CD4-positive, alpha-beta T cell treated with Interleukin-4 for 4 hours (primary cell): Measurements from ENCODE around the gene DNASE1.
"Not testable (repeated sequence)": the region's sequence is repeated elsewhere in the genome, so short reads cannot be mapped to it uniquely, and the experiment has no call there.

Experiments used
- DNase-seq: peaks from one replicate; pipeline ENCODE4 v3.0.0-alpha.2; 2020

The DNASE1 gene

DNA sequence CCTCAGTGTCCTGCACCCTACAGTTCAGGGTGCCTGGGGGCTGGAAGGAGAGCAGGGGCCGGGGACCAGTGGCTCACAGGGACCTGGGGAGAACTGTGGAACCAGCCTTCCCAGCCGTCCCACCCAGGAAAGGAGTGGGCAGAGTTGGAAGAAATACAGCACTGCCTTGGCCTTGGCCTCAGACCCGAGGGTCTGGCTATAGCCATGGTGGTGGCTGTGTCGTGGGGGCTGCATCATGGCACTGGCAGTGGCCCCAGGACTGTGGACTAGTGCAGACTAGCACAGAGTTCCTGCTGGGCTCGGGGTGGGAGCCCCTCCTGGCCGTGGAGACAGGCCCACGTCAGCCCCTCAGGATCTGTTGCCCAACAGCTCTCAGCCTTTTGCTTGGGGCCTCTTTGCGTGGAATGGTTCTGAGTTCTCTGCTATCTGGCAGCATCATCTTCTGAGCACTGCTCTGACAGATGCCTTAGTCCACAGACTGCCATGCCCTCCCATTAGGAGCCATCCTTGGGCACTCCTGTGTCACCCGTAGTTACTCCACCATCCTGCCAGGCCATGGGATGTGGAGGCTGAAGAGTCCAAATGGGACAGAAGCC, 12.6 kb upstream of the DNASE1 start:
- no peak for DNase-seq

DNA sequence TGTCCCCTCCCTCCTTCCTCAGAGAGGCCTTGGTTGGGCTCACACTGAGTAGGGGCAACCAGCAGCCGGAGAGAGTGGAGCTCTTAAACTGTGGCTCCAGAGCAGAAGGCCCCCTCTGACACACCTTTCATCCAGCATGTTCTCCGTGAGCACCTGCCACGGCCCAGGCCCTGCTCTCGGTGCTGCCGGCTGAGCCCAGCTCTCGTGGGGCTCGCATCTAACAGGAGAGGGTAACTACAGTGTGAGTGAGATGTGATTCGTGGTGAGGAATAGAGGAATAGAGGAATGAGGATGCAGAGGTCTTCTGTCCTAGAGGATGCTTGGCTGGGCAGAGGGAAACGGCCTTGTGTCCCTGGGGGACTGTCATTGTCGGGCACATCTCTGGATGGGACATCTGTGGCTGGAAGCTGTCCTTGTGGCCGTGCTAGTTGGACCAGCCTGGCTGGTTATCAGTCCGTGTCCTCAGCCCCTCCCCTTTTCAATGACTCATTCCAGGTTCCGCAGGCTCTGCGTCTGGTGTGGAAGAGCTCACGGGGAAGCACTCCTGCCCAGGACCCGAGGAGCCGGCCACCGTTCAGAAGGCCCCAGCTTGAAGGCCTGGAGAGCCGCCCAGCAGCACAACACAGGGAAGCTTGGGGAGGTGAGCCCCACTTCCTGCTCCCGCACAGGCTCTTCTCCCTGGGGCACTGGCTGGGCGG, 11.9 kb upstream of the DNASE1 start:
- no peak for DNase-seq

DNA sequence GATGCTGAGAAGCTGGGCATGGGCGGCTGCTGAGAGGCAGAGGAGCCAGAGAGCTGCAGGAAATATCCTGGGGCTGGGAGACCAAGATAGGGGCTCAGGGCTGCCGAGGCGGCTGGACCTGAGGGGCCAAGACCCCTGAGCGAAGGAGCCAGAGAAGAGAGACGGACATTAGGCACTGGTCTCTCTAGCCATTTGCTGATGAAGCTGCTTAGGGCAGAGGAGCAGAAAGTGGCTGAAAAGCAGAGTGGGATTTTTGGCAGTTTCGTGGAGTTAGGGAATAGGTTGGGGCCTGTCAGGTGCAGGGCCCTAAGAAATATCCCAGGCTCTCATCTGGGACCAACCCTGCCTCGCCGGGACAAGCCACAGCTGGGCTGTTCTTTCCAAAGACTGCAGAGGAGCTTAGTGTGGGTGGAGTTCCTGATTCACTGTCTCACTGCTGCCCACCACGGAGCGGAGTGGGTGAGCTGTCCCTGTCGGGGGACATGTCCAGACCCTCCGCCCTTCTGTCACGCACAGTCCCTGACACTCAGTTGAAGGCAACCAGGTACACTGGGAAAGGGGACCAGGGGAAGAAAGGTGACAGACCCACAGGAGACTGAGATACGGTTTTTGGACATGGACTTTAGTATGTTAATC, 11.3 kb upstream of the DNASE1 start:
- no peak for DNase-seq

DNA sequence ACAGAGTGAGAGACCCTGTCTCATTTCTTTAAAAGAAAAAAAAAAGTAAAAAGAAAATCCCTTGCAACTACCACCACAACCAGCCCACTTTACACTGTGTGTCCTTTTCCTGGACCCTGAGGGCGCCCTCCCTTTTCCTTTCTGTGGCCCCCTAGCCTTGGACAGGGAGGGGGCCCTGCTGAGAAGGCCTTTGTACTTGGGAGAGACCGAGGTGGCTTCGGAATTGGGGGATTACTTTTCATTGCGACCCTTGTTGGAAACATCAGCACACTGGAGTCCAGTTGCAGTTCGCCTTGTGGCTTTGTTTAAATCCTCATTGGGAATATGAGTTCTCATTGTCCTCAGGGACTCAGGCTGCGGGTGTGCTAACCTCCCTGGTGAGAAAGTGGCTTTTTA, 9.4 kb upstream of the DNASE1 start:
- DNase-seq = no peak

DNA sequence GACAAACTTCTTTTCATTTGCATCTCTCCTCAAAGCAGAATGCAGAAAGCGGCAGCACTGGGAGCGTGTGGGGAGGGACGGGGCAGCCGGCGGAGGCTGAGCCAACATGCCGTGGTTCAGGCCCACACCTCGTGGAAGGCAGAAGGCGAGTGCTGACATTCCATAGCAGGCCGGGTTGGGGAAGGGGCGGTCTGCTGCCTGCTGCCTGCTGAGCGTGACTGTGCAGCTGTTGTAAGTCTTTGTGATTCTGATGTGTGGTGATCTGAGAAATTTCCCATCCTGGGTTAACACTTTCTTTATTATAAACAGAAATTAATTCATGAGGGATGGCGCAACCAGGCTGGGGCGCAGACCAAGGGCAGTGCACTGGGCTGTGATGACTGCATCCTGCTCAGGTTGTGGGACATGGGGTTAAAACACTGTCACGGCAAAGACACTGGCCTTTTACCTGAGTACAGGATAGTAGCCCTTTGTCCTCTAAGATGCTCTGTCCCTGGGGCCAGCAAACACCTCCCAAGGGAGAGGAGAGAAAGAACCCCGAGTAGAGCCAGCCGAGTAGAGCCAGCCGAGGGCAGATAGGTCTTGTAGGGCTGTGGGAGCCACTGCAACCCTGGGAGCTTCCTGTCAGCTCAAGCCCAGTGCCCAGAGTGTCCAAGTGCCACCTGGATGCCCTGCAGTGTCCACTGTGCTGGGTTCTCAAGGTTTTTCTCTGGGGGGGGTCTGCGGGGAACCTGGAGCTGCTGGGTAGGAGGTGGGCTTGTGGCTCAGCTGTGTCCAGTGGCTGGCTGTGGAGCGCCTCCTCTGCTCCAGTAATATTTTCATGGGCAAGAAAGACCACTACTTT, 8.8 kb upstream of the DNASE1 start:
- no peak for DNase-seq

DNA sequence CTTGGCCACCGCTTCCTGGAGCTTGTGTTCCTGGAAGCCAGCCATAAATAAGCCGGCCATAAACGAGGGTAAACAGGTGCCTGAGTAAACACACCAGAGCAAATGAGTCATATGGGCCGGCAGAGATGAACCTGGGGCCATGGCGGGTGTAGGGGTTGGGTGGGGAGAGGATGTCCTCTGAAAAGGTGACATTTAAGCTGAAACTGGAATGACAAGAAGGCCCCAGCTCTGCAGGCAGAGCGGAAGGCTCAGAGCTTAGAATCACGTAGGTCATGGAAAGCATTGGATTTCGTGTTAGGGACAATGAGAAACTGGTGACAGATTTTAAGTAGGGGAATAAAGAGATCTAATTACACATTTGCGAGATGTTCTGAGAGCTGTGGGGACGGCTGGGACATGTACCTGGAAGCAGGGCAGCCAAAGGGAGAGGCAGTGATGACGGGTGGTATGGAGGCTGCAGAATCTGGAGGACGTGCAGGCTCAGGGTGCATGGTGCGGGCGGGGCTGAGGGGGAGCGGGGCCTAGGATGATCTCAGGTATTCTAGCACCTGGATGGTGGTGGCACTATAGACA, 8.1 kb upstream of the DNASE1 start:
- no peak for DNase-seq

DNA sequence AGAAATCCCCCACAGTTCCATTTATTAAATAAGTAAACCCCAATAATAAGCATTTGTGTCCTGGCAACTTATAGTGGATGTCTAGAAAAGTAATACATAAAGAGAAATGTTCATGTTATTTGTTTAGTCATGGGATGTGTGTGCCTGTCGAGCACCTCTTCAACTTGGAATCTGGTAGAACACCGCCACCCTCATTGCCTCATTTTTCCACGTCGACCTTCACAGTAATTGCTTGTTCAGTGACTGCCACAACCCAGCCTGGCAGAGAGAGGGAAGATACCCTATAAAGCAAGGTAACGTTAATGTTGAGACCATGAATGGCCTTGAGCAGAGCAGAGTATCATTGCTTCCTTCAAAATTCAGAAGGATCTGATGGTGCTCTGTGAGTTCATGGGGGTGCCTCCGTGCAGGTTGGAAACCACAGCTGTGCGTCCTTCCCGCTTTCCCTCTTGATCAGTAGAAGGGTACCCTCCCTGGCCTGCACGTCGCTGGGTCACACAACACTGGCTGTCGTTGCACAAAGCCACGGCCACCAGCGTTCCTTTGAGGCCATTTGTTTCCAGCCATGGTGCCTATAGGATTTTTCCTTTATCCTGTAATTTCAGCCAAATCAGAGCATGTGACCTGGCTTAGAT, 3.7 kb upstream of the DNASE1 start:
- DNase-seq = no peak

DNA sequence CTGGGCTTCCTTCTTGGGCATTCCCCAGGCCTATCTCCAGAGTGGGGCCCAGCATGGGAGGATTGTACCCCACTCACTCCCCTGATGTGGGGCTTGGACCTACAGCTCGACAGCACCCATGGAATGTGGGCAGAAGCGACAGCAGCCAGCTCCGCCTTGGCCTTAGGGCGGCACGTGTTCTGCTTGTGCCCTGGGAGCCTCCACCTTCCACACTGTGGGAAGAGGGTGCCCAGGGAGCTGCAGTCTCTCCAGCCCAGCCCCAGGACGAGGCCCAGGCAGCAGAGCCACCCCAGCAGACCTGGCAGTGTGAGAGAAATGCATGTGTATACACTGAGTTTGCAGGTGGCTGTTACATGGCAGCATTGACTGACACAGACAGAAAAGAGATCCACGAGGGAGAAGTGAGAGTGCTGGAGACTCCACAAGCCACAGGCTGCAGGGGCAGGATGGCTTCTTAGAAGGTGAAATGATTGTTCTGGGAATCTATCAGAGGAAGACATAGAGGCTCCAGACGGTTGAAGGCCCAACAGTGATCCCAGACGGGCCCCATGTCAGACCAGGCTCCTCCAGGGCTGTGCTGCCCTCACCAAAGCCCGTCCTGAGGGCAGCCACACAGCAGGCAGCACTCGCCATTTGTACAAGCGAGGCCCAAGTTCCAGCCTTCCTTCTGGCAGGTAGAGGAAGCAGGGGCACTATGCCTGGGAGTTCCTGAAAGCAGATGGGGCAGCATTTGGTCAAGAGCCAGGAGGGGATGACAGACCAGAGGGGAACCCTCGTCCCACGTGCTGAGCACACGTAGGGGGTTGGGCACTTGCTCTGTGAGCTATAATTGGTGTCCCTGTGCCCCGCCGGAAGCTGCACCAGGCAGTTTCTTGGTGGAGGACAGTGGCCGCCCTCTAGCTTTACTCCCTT, 2.8 kb upstream of the DNASE1 start:
- DNase-seq = no peak

DNA sequence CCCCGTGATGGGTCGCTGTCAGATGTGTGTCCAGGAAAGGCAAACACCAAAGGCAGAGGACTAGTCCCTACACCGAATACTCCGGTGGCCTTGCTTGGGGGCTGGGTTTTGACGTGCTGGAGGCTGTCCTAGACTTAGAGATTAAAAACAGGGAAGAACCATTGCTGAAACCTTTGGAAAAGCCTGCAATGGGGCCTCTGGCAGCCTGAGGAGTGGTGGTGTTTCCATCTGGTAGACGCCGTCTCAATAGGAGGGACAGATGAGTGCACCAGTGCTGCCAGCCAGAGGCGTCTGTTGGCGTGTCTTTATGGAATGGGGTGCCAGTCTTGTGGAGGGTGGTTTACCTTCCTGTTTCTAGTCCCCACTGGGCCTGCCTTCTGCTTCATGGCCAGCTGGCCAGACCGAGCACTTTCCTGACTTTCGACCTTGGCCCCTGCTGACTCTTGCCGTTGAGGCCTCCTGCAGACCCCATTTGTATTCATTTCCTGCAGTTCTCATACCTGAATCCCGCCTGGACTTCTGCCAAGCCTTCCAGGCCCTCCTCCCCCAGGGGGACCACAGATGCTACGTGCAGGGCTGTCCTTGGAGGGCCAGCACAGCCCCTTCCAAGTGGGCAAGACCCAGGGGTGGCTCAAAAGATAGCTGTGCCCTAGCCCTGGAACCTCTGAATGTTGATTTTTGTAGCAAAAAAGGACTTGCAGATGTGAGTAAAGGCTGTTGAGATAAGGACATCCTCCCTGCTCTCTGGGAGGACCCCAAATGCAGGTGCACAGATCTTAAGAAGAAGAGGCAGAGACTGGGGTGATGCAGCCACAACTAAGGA, 1.9 kb upstream of the DNASE1 start:
- no peak for DNase-seq

DNA sequence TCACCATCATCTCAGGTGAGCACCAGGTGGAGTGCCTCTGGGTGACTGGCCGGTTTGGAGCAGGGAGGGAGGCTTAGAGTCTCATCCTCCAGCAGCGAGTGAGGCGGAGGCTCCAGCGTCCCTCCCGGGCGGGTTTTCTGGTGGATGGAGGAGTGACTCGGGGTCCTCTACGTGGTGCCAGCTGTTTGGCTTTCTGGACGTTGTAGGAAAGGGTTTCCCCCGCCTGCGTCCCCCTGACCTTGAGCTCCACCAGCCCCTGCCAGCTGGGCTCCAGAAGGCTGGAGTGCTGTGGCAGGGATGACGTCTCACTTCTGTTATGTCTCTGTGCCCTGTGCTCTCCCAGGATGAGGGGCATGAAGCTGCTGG, 522 bp downstream of the DNASE1 start:
- no peak for DNase-seq

DNA sequence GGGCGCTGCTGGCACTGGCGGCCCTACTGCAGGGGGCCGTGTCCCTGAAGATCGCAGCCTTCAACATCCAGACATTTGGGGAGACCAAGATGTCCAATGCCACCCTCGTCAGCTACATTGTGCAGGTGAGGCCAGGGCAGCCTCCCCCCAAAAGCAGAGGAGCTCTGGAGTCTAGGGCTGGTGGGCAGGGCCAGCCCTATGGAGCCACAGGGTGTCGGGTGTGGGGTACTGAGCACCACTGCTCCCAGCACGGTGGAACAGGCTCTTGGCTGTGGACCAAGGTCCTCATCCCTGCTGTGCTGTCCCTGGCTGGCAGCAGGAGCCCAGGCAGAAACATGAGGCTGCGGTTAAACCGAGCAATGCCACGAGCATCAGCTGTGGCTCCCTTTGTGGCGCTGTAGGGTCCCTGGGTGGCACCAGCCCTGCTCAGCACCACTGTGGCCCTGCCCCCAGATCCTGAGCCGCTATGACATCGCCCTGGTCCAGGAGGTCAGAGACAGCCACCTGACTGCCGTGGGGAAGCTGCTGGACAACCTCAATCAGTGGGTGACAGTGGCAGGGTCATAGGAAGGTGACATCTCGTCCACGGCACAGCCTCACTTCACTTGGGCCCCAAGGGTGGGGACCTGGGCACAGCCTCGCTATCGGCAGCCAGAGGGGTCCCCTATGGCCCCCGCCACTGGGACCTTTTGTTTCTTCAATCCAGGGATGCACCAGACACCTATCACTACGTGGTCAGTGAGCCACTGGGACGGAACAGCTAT, 1.1 kb downstream of the DNASE1 start:
- DNase-seq = no peak

DNA sequence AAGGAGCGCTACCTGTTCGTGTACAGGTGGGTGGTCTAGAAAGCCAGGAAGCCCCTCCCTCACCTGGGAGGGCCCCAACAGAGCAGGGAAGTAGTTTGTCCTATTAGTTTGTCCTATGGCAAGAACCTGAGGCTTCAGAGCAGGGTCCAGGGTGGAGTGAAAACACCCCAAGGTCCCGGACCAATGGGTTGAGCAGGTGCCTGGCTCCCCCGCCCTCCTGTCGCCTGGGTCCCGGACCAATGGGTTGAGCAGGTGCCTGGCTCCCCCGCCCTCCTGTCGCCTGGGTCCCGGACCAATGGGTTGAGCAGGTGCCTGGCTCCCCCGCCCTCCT, 1.6 kb downstream of the DNASE1 start:
- DNase-seq = not testable (repeated sequence)

DNA sequence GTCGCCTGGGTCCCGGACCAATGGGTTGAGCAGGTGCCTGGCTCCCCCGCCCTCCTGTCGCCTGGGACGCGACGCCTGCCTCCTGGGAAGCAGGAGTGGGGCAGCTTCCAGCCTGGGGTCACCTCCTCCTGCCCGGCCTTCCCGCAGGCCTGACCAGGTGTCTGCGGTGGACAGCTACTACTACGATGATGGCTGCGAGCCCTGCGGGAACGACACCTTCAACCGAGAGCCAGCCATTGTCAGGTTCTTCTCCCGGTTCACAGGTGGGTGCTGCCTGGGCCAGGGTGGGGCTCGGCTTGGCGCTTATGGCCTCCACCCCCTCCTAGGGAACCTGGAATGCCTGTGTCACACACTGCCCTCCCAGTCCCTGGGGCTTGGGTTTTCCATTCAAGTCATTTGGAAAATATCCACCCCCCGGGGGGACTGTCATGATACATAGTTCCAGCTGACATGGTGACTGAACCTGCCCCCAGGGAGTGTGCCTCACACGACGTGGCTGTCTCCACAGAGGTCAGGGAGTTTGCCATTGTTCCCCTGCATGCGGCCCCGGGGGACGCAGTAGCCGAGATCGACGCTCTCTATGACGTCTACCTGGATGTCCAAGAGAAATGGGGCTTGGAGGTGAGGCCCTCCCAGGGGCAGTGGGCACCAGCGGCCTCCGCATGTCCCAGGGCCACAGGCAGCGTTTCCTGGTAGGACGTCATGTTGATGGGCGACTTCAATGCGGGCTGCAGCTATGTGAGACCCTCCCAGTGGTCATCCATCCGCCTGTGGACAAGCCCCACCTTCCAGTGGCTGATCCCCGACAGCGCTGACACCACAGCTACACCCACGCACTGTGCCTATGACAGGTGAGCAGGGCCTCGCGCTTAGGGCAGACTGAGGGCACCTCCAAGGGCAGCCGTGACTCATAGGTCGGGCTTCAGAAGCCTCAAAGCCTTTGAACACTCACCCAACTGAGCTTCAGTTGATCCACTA, 2.3 kb downstream of the DNASE1 start:
- peak; percentile 15 for DNase-seq

DNA sequence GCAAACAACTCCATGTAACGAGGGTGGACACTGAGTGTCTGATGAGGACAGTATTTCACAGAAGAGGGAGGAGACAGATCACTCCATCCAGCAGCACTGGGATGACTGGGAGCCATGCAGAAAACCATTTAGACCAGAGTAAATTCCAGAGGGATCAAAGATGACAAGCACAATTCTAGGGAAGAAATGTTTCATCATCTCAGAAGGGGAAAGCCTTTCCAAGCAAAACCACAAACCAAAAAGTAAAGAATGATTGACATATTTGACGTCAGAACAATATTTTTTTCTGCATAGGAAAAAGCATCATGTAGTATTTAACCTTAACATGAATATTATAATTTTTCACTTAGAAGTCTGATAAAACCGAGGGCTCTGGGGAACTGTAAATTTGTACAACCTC, 4.8 kb downstream of the DNASE1 start:
- no peak for DNase-seq

DNA sequence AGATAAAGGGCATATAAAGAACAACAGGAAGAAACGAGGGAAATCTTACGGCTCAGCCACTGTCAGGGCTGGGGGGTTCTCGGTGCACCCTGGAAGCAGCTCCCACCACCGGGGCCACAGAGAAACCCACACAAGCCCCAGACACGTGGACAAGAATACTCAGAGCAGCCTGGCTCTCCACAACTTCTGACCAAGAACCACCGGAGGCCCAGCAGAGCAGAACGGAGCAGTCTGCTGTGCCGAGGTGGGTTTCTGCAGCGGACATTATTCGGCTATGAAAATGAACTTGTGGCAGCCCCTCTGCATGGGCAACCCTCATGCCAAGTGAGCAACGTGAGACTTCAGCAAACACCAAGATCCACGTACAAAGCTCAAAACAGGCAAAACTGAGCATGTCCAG, 6.8 kb downstream of the DNASE1 start:
- no peak for DNase-seq

DNA sequence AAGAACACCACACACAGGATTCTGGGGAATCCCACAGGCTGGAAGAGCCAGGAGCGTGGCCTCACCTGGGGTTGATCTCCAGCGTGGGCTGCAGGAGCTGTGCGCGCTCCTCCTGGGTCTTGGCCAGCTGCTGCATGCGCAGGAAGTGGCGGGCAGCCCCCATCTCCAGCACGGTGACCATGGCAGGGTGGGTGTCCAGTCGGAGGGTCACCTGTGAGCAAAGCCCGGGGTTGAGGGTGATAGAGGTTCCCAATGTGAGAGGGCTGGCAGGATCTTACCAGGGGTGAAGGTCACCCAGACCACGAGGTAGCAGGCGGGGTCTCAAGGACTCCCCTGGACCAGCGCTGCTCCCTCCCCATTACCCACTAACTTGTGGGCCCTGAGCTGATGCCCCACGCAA, 7.4 kb downstream of the DNASE1 start:
- DNase-seq = no peak

DNA sequence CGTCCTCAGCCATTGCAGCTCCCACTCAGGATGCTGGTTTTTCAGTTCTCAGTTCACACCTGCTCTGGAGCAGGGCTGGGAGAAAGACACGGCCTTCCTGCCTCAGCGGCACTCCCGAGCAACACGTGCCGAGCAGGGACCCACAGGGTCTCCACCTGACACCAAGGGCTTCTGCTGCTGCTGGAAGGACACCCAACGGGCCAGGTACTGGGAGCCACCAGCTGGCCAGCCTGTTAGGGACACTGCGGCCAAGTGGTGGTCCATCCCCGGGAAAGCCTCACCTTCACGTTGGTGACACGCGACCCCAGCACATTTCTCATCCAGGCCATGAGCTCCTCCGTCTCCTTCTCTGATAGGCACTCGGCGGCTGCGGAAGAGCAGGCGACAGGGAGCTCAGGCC, 8.1 kb downstream of the DNASE1 start:
- no peak for DNase-seq

DNA sequence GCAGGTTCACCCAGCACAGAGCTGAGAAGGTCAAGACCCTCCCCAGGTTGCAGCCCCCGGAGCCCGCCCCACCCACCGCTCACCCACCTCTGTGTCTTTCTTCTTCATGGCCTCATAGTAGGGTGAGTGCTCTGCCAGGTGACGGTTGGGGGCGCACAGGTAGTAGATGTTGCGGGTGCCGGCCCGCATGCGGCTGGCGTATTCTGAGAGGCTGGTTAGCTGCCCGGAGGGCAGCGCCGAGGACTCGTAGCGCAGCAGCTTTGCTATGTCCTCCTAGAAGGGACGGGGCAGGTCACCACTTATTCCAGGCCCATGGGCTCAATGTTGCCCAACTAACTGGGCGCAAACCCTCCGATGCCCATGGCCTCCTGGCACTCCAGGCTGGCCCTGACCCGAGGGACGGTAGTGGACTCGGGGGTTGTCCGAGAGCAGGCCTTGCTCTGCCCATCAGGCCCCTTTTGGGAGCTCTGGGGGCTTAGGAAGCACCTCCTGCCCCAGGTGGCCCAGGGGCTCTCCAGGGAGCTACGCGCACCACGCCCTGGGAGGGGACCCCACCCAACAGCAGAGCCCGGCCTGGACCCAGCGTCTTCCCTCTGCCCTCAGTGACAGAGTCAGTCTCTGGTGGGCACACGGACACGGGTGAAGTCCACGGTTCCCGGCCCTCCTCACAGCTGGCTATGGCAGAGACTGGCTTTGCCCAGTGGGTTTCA, 9.9 kb downstream of the DNASE1 start:
- DNase-seq = no peak
